Activated CD8-positive, alpha-beta memory T cell treated with anti-CD3 and anti-CD28 coated beads, Interleukin-2, amount 10 ng/mL, durations not matched to agents 7 days and 5 days (primary cell): ENCODE data around the gene TMEM9. TPM values are rescaled to one million over a fixed set of nuclear protein-coding genes. Genes with fewer than 3 reads are reported as not detected.

Experiments used
- ATAC-seq: fragments of 150-1000 bp; cut with Tn5 transposase; one replicate; pipeline ENCODE4 v1.10.0; 2021; ENCODE audit warnings: moderate library complexity
- CTCF ChIA-PET: fragments of 350-600 bp; sonication (Branson Sonifier 250); formaldehyde crosslinking; loops from one replicate; lab custom pipeline; 2021; ENCODE audit warnings: antibody characterized with exemption; lab: Charles Lee
- DNase-seq: peaks from one replicate; pipeline ENCODE4 v3.0.0-alpha.2; 2020
- H3K27ac Mint-ChIP-seq: one replicate; pipeline ENCODE4 v1.8.0; 2021; ENCODE audit warnings: mild to moderate bottlenecking, mixed read lengths
- H3K27me3 Mint-ChIP-seq: one replicate; pipeline ENCODE4 v1.8.0; 2021; ENCODE audit warnings: mixed read lengths
- H3K36me3 Mint-ChIP-seq: one replicate; pipeline ENCODE4 v1.8.0; 2021; ENCODE audit warnings: mild to moderate bottlenecking, mixed read lengths
- H3K4me1 Mint-ChIP-seq: one replicate; pipeline ENCODE4 v1.8.0; 2021; ENCODE audit warnings: mixed read lengths
- H3K4me3 Mint-ChIP-seq: one replicate; pipeline ENCODE4 v1.8.0; 2021; ENCODE audit warnings: mild to moderate bottlenecking, moderate library complexity, mixed read lengths
- H3K9me3 Mint-ChIP-seq: one replicate; pipeline ENCODE4 v1.8.0; 2022; ENCODE audit warnings: low read depth, mixed read lengths
- total RNA-seq, 2 experiments: library from RNA; stranded (reverse); gene quantifications; one replicate each; pipeline ENCODE4 v1.2.3, GENCODE V29; 2021

Gene TMEM9
- total RNA-seq, 2 experiments from 2014 or later = 10.7 to 14.6 TPM

DNA sequence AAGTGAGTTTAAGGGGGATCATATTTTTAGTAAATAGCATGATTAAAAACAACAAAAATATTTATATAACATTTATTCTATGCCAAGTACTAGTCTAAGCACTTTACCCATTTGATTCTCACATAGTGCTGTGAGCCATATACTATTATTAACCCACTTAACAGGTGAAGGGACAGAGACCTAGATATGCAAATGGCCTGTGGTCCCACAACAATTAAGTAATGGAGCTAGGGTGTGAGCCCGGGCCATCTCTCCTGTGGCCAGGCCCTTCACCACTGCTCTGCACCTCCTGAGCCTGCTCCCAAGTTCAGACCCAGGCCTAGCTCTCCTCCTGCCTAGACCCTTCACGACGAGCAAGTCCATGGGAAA, 27.8 kb downstream of the TMEM9 start:
- ATAC-seq = no peak
- CTCF ChIA-PET = no interaction called here
- Mint-ChIP-seq H3K9me3 (no peaks in the 10 kb centered on the region), H3K27me3 (peaks cover 19% of the 10 kb centered on the region), H3K36me3 (no peaks in the 10 kb centered on the region), H3K27ac (no peak overlapping the region), H3K4me3 (no peak overlapping the region), H3K4me1 (no peaks in the 10 kb centered on the region)
- no peak for DNase-seq

DNA sequence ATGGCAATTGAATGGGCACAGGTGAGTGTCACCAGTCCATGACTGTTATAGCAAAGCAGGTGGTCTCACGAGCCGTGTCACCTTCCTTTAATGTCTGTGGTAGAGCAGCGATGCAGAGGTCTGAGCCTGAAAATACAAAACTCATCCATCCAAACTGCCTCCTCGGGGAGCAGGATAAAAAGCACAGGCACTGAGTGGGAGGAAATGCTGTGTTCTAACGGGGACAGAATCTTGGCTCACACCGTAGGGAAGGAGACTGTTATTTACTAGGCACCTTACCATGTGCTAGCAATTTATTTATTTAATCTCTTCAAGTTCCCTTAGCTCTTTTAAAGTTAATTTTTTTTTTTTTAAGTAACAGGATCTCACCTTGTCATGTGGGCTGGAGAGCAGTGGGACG, 28.5 kb downstream of the TMEM9 start:
- no peaks in the 10 kb centered on the region for H3K36me3 Mint-ChIP-seq
- no peaks in the 10 kb centered on the region for H3K9me3 Mint-ChIP-seq
- H3K27me3 Mint-ChIP-seq = peaks cover 22% of the 10 kb centered on the region
- no peak for ATAC-seq
- no peak overlapping the region for H3K4me3 Mint-ChIP-seq
- H3K4me1 Mint-ChIP-seq = no peaks in the 10 kb centered on the region
- CTCF ChIA-PET = no interaction called here
- DNase-seq = no peak
- no peak overlapping the region for H3K27ac Mint-ChIP-seq

DNA sequence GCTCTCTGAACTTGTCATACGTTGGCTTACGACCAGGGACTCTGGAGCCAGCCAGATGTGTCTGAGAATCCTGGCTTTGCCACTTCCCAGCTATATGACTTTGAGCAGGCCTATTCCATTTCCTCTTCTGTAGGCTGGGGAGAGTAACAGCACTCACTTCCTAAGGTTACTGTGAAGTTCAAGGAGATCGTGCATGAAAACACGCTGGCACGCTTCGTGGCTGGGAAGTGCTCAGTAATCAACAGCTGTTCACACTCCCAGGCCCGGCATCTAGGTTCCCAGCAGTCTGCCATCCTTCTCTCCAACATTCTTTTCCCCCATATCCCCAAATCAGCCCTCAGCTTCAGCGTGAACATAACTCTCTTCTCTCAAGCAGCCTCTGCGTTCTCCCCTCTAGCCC, 29.3 kb downstream of the TMEM9 start:
- ATAC-seq = no peak
- Mint-ChIP-seq H3K4me1 (no peaks in the 10 kb centered on the region), H3K27ac (no peak overlapping the region), H3K4me3 (no peak overlapping the region), H3K36me3 (no peaks in the 10 kb centered on the region), H3K27me3 (peaks cover 22% of the 10 kb centered on the region), H3K9me3 (no peaks in the 10 kb centered on the region)
- DNase-seq = no peak
- CTCF ChIA-PET = interaction anchor here (1.5 kb wide), 1 partner anchor 10 kb away, joined by 4 read pairs; no protein-coding TSS in a partner anchor

DNA sequence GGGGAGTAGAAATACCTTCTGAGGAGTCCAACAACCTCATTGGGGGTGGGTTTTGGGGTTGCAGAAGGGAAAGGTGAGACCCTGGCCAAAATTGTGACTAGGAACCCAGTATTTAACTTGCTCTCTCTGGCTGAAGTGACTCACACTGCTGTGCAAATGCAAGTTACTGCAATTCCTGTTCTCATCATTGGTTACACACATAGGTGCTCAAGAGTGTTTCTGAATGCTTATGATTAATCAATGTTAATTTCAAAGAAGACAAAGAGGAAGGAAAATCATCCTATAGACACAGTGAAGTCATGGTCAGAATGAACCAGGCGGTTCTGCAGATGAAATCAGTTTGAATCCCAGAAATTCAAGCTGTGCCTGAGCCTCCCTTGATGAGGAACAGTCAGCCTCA, 30.4 kb downstream of the TMEM9 start:
- Mint-ChIP-seq H3K9me3 (no peaks in the 10 kb centered on the region), H3K4me3 (no peak overlapping the region), H3K4me1 (no peaks in the 10 kb centered on the region), H3K36me3 (no peaks in the 10 kb centered on the region), H3K27me3 (peaks cover 25% of the 10 kb centered on the region), H3K27ac (no peak overlapping the region)
- DNase-seq = no peak
- CTCF ChIA-PET = interaction anchor here (1.5 kb wide), 1 partner anchor 9 kb away, joined by 4 read pairs; no protein-coding TSS in a partner anchor
- no peak for ATAC-seq

DNA sequence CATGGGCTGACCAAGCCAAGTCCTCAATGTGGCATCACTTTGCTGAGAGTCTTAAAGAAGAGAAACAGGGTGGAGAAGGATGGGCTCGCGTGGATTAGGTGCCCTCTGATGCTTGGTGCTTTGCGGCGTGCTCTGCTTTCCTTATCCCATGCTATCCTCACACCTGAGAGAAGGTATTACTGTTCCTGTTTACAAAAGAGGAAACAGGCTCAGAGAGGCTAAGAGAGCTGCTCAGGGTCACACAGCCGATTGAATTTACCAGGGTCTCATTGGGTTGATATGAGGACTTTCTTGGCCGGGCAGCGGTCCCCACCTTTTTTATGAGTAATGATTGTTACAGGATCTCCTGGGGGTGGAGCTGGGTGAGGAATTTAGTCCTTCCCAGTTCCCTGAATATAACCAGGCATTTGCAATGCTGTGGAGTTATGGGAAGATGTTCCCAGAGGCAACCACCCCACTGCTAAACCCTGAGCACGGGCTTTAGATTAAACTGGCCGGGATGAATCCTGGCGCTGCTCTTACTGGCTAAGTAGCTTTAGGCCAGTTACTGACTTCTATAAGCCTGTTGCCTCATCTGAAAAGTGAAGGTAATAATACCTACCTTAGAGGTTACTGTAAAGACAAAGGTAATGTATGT, 31.8 kb downstream of the TMEM9 start:
- no peak for ATAC-seq
- no peak overlapping the region for H3K27ac Mint-ChIP-seq
- CTCF ChIA-PET = interaction anchor here (0.7 to 1.3 kb wide), 3 partner anchors 12 to 22 kb away, joined by 3 read pairs; no protein-coding TSS in a partner anchor

DNA sequence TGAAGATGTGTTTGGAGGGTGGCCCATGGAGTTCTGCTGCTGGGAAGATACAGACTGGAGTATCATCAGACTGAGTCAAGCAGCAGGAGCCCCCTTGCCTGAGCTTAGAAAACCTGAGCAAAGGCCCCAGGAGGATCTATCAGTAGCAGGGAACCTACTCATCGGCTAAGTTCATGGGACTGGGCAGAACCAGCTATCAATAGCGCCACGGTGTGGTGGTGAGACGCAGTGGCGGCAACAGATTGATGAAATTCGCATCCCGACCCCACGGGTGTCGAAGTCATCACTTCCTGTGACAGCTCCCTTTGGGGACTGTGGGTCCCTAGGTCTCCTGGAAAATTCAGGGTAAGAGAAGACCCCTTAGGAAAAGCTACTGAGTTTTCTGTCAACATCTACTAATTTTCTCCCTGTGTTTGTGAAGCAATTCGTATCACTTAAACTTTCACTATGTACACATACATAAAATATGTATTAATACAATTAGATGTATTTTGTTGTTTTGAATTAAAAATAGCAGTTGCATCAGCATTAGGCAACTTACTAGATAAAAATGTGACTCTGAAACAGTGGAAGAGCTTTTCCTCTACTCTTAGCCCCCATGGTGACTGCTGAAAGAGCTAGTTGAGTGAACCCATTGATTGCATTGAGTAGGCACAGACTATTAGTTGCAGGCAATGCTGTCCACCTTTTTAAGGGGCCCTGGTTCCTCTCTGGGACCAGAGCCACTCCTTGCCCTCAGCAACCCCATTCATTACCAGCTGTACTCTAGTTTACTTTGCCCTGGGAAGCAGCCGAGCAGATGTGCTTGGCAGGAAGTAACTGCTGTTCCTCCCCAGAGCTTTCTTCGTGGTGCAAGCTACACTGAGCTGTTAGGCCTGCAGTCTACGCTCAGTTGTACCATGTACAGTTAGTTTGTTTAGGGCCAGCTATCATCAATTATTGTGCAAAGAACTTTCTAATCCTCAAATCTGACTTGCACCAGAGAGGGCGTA, 34.8 kb downstream of the TMEM9 start:
- ATAC-seq = peak; percentile 32
- no peaks in the 10 kb centered on the region for H3K36me3 Mint-ChIP-seq
- peaks cover under 1% of the 10 kb centered on the region for H3K4me1 Mint-ChIP-seq
- H3K27ac Mint-ChIP-seq = no peak overlapping the region
- H3K9me3 Mint-ChIP-seq = no peaks in the 10 kb centered on the region
- peak; percentile 69 for DNase-seq
- H3K4me3 Mint-ChIP-seq = no peak overlapping the region
- CTCF ChIA-PET = interaction anchor here (0.5 to 1.9 kb wide), 26 partner anchors 8 to 561 kb away, joined by 3 to 14 read pairs (median 4); partner anchors contain the start of gene KIF21B
- H3K27me3 Mint-ChIP-seq = peaks cover 45% of the 10 kb centered on the region

More for the DNA sequence above, 31.8 kb downstream of the TMEM9 start:
- Mint-ChIP-seq H3K4me3 (no peak overlapping the region), H3K4me1 (no peaks in the 10 kb centered on the region), H3K27me3 (peaks cover 36% of the 10 kb centered on the region), H3K36me3 (no peaks in the 10 kb centered on the region), H3K9me3 (no peaks in the 10 kb centered on the region)
- no peak for DNase-seq

DNA sequence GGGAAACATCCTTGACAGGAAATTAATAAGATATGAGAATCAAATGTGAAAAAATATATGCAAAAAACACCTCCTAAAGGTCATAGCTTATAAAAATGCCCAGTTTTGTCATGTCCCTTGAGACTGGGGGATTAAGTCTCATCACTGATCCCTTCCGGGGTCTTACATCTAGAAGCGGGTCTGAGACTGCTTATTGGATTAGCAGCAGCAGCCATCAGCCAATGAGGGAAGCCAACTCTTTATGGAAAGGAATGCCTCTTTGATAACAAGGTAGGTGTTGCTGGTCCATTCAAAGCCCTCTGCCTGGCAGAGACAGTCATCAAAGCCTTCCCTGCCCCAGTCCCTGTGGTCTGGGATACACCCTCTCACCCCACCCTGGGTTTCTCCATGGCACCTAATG, 38.2 kb downstream of the TMEM9 start:
- Mint-ChIP-seq H3K9me3 (no peaks in the 10 kb centered on the region), H3K4me3 (no peak overlapping the region), H3K27me3 (peaks cover 46% of the 10 kb centered on the region), H3K4me1 (peaks cover 5% of the 10 kb centered on the region), H3K36me3 (no peaks in the 10 kb centered on the region), H3K27ac (no peak overlapping the region)
- DNase-seq (no peak), ATAC-seq (no peak)
- CTCF ChIA-PET = no interaction called here

DNA sequence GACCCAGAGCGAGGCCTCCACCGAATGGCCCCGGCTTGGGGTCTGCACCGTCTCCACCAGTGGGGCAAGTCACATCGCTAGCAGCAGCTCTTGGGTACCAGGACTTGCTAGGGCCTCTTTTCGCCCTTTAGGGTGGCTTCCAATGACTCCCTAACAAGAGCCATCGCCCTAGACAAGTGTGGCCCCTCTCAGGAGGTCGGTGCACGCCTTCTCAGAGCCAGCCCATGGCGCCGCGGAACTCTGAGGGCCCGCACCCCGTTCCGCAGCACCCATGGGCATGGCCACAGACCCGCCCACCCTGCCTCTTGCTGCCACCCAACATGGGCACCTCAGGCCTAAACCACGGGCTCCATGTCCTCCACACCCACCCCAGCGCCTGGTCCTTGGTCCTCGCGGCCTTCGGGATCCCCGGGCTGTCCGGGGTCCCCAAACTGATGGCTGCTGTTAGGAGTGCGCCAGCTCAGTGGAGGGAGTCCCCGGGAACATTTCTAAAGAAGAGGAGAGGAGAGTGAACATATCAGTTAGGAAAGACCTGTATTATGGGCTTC, 38.8 kb downstream of the TMEM9 start:
- Mint-ChIP-seq H3K4me3 (no peak overlapping the region), H3K36me3 (no peaks in the 10 kb centered on the region), H3K27ac (no peak overlapping the region), H3K9me3 (no peaks in the 10 kb centered on the region), H3K4me1 (peaks cover 5% of the 10 kb centered on the region), H3K27me3 (peaks cover 46% of the 10 kb centered on the region)
- CTCF ChIA-PET = interaction anchor here (1.2 to 3.6 kb wide), 6 partner anchors 9 to 493 kb away, joined by 3 to 21 read pairs (median 5); no protein-coding TSS in a partner anchor
- ATAC-seq (no peak), DNase-seq (no peak)

DNA sequence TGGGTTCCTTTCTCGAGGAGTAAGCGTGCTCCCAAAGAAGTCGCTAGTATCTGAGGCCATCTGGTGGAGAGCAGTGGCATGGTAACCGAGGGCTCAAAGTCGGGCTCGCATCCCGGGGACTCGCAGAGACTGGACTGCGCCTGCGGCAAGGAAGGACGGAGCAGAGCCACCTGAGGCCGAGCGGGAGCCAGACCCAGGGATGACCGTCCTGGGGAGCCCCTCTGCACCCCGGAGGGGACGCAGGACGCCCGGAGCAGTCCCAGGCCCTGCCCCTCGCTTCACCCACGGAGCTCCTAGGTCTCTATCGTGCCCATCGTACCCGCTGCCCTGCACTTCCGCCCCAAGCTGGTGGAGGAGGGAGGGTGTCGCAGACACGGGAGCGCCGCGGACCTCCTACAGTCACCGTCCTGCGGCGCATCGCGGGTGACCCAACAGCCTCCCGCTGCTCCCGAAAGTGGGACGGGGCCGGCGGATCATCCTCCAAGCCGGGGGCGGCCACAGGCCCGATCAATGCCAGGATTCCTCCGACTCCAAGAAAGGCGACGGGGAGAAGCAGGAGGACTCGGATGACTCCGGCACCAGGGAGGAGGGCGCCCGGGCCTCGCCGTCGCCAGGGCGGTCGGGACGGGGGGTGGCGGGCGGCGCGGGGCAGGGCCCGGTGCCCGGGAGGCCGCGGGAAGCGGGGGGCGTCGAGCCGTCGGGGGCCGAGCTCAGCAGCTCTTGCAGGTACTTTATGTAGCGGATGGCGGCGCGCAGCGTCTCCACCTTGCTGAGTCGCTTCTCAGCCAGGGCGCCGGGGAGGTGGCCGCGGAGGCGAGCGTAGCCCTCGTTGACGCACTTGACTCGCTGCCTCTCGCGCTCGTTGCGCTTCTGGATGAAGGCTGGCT, 39.8 kb downstream of the TMEM9 start:
- peak; percentile 82 for DNase-seq
- Mint-ChIP-seq H3K36me3 (no peaks in the 10 kb centered on the region), H3K27ac (no peak overlapping the region), H3K27me3 (peaks cover 46% of the 10 kb centered on the region), H3K4me1 (peaks cover 5% of the 10 kb centered on the region), H3K9me3 (no peaks in the 10 kb centered on the region), H3K4me3 (peak overlapping the region; percentile 71)
- CTCF ChIA-PET = interaction anchor here (0.5 to 3.6 kb wide), 18 partner anchors 10 to 556 kb away, joined by 3 to 21 read pairs (median 4); no protein-coding TSS in a partner anchor
- ATAC-seq = peak; percentile 92

DNA sequence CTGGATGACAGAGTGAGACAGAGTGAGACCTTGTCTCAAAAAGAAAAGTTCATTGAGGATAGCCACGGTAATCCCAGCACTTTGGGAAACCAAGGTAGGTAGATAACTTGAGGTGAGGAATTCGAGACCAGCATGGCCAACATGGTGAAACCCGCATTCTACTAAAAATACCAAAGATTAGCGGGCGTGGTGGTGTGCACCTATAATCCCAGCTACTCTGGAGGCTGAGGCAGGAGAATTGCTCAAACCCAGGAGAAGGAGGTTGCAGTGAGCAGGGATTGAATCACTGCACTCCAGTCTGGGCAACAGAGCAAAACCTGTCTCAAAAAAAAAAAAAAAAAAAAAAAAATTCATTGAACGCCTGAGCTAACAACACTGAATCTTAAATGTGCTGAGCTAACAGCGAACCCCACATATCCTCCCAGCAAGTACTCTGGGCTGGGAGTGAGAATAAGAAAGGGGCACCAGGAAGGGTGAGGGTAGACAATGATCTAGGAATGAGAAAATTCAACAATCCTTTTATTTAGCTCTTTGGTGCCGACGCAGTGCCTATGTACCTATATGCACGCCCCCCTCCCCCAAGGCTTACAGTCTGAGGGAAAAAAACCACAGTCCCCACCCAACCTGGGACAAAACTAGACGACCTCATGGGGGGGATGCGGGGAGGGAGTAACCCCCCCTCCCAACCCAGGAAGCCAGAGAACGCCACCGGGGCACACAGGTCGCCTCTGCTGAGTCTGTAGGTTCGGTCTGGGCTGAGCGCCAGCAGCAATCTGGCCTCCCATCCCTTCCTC, 40.6 kb downstream of the TMEM9 start:
- ATAC-seq (no peak), DNase-seq (no peak)
- CTCF ChIA-PET = interaction anchor here (0.7 to 3.6 kb wide), 16 partner anchors 11 to 1357 kb away, joined by 3 to 21 read pairs (median 4); no protein-coding TSS in a partner anchor
- peak overlapping the region; percentile 71 for H3K4me3 Mint-ChIP-seq
- no peaks in the 10 kb centered on the region for H3K9me3 Mint-ChIP-seq
- H3K36me3 Mint-ChIP-seq = no peaks in the 10 kb centered on the region
- peaks cover 5% of the 10 kb centered on the region for H3K4me1 Mint-ChIP-seq
- peaks cover 41% of the 10 kb centered on the region for H3K27me3 Mint-ChIP-seq
- H3K27ac Mint-ChIP-seq = no peak overlapping the region

DNA sequence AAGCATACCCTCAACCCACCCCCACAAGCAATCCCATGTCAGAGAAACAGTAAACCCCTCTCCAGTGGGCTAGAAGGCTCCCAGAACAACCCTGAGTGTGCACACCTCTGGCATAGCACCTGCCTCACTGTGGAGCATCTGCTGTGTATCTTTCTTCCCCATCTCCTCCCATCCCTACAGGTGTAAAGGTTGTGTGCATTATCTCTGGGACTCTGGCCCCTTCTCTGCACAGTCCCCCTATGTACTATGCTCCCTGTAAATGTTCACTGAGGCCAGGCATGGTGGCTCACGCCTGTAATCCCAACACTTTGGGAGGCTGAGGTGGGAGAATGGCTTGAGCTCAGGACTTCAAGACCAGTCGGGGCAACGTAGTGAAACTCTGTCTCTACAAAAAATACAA, 41.3 kb downstream of the TMEM9 start:
- no peaks in the 10 kb centered on the region for H3K36me3 Mint-ChIP-seq
- CTCF ChIA-PET = interaction anchor here (0.7 to 3.6 kb wide), 6 partner anchors 16 to 1356 kb away, joined by 3 to 21 read pairs (median 4); no protein-coding TSS in a partner anchor
- no peak overlapping the region for H3K4me3 Mint-ChIP-seq
- H3K27ac Mint-ChIP-seq = no peak overlapping the region
- ATAC-seq = no peak
- peaks cover 5% of the 10 kb centered on the region for H3K4me1 Mint-ChIP-seq
- no peaks in the 10 kb centered on the region for H3K9me3 Mint-ChIP-seq
- peaks cover 35% of the 10 kb centered on the region for H3K27me3 Mint-ChIP-seq
- no peak for DNase-seq
